Activated CD8-positive, alpha-beta memory T cell treated with anti-CD3 and anti-CD28 coated beads for 36 hours (primary cell): ENCODE data around the gene IGFBP1. TPM values are rescaled to one million over a fixed set of nuclear protein-coding genes. Genes with fewer than 3 reads are reported as not detected.
"Not testable (repeated sequence)": the region's sequence is repeated elsewhere in the genome, so short reads cannot be mapped to it uniquely, and the experiment has no call there.

Experiments used
- CTCF ChIA-PET: fragments of 350-600 bp; sonication (Branson Sonifier 250); formaldehyde crosslinking; loops from one replicate; lab custom pipeline; 2021; ENCODE audit warnings: antibody characterized with exemption; lab: Charles Lee
- POLR2A ChIA-PET: fragments of 350-600 bp; sonication (Branson Sonifier 250); formaldehyde crosslinking; loops from one replicate; lab custom pipeline; 2021; ENCODE audit warnings: antibody characterized with exemption; lab: Charles Lee
- total RNA-seq, 2 experiments: library from RNA; stranded (reverse); gene quantifications; one replicate each; pipeline ENCODE4 v1.2.3, GENCODE V29; 2021

The IGFBP1 gene
- not detected for total RNA-seq

- ChIA-PET CTCF (no interaction called here), POLR2A (no interaction called here)
Observed at GRCh38 chr7:45888185-45888992, at the start of gene IGFBP1. TSS of gene IGFBP1 (plus strand) at chr7:45888488. CDS start at chr7:45888653, 165 bp downstream.

- POLR2A ChIA-PET, CTCF ChIA-PET: not testable (repeated sequence)
Observed at GRCh38 chr7:45838852-45839251, 49.4 kb upstream of the IGFBP1 start.

GRCh38 chr7:45841926-45842717, 46.2 kb upstream of the IGFBP1 start:
- CTCF ChIA-PET, POLR2A ChIA-PET: not testable (repeated sequence)

- CTCF ChIA-PET, POLR2A ChIA-PET: not testable (repeated sequence)
Observed at GRCh38 chr7:45846536-45846935, 41.8 kb upstream of the IGFBP1 start.

GRCh38 chr7:45848734-45849133, 39.6 kb upstream of the IGFBP1 start:
- POLR2A ChIA-PET, CTCF ChIA-PET: not testable (repeated sequence)

- POLR2A ChIA-PET, CTCF ChIA-PET: not testable (repeated sequence)
Observed at GRCh38 chr7:45852984-45853383, 35.3 kb upstream of the IGFBP1 start.

DNA sequence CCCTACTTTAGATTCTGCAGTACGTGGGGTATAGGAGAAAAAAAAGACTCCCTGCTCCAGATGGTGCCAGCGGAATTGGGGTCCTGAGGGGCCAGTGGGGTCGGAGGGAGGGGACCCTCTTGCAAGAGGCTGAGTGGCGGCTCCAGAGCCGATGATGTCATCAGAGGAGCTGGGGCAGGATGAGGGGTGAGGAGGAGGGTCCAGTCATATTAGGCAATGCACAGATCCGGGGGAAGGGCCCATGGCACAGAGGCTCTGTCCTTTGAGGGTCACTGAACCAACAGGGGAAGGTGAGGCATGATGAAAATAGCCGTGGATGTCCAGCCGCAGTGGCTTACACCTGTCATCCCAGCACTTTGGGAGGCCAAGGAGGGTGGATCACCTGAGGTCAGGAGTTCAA, 34.8 kb upstream of the IGFBP1 start:
- CTCF ChIA-PET, POLR2A ChIA-PET: not testable (repeated sequence)

GRCh38 chr7:45855680-45856079, 32.6 kb upstream of the IGFBP1 start:
- POLR2A ChIA-PET, CTCF ChIA-PET: not testable (repeated sequence)

- POLR2A ChIA-PET, CTCF ChIA-PET: not testable (repeated sequence)
Observed at GRCh38 chr7:45856888-45857287, 31.4 kb upstream of the IGFBP1 start.

GRCh38 chr7:45863715-45864114, 24.6 kb upstream of the IGFBP1 start:
- ChIA-PET CTCF (no interaction called here), POLR2A (no interaction called here)

GRCh38 chr7:45865594-45866410, 22.5 kb upstream of the IGFBP1 start:
- ChIA-PET CTCF (no interaction called here), POLR2A (no interaction called here)

GRCh38 chr7:45867471-45867870, 20.8 kb upstream of the IGFBP1 start:
- POLR2A ChIA-PET = no interaction called here
- CTCF ChIA-PET = no interaction called here

DNA sequence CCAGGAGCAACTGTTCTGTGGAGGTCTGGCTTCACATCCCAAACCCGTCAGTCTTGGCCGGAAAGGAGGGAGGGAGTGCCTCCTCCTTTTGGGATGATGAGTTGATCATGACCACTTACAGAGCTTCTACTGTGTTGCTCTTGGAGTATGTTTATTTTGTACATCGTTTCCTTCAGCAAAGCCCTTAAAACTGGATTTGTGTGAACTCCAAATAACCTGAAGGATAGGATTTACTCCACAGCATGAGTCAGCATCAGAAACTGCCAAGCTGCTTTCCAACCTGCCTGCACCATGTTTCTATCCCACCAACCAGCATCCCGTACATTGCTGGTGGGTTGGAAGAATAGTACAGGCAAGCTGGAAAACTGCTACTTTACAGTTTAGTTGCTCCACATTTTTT, 18.9 kb upstream of the IGFBP1 start:
- ChIA-PET POLR2A (no interaction called here), CTCF (interaction anchor here (1.4 kb wide), 1 partner anchor 15 kb away, joined by 4 read pairs; no protein-coding TSS in a partner anchor)

DNA sequence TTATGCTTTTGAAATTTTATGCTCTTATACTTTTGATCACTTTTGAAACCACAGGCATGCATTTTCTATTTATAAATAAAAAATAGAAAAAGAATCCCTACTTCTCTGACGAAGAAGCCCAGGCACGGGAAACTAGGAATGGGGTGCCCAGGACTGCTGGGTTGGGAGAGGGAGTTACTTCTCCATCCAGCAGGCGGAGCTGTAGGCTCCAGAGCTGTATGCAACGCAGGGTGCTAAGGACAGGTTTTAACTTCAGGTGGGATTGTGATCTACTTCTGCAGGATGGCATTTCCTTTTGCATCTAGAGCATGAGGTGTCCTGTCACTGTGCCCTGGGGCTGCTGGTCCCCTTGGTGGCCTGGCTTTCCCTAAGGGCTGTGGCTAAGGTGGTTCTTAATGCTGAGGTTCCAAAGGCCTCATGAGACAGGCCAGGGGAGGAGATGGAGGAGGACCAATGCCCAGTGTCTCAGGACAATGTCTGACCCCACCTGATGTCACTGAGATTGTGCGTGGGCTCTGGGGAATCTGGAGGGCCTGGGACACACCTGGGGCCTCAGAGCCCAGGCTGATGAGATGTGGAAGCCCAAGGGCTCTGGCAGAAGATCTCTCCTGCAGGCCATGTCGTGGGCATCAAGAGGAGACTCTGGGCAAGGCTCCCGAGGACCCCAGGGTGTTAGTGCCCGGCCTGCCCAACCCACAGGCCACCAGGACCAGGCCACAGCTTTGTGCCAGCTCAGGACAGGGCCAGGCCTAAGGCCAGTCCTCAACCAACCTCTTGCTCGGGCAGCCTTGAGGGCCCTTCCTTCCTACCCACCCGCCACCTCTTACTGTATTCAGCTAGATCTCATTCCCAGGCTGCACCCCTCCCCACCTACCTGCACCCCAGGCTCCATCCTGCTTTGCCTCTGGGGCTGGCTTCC, 15.9 kb upstream of the IGFBP1 start:
- CTCF ChIA-PET = no interaction called here
- POLR2A ChIA-PET = no interaction called here

DNA sequence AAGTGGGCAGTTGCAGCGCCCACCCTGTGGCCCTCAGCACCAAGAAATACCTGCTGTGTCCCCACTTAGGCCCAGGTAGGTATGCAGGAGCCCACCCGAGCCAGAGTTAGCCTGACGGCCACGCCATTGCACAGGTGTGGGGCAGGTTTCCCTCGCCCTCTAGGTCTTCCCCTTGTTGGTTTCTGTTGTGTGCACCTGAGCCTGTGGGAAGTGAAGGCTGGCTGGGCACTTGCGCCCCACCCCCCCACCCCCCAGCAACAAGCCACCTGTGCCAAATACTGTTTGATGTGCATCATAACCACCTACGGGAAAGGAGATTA, 15.3 kb upstream of the IGFBP1 start, which contains the start of gene CCDC201:
CCDC201 (minus strand) TSS at position 48 of the 320 bp plus-strand sequence. CDS start 75 bp downstream, outside the sequence.
- ChIA-PET POLR2A (no interaction called here), CTCF (no interaction called here)

- POLR2A ChIA-PET = no interaction called here
- CTCF ChIA-PET = no interaction called here
Observed at GRCh38 chr7:45873355-45873754, 14.9 kb upstream of the IGFBP1 start.

DNA sequence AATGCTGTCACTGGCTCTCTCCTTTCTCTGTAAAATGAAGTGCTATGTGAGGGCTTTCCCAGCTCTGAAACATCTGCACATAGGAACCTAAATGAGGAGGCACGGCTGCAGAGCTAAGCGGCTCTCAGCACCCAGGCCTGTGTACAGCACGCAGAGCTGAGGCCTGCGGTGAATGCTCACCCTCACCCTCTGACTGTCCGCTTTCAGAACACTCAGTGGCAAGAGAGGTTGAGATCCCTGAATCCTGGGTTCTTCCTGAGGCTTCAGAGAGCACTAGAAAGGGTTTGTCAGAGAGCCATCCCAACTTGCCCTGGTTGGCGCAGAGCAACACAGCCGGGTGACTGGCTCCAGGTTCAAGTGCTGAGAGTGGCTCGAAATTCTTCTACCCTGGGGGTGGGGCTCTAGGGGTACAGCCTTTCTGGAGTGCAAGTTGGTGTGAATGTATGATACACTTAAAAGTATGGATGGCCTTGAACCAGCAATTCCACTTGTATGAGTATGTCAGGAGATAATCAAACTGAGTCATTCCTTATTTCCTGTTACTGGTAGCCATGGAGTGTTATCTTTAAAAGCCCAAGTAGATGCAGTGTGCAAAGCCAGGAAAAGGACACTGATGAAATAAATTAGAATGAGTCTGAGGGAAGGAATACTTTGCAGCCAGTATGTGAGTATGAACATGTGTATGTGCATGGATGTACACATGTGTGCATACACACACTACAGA, 13.7 kb upstream of the IGFBP1 start:
- ChIA-PET CTCF (no interaction called here), POLR2A (no interaction called here)

- ChIA-PET POLR2A (no interaction called here), CTCF (no interaction called here)
Observed at GRCh38 chr7:45876519-45876918, 11.8 kb upstream of the IGFBP1 start.
